GM19043 (cell line): ENCODE measurements around the gene NAALADL2.

Experiments
- ATAC-seq: cut with Tn5 transposase; IDR thresholded peaks from one replicate; pipeline ENCODE4 v1.9.1; 2021; ENCODE audit warnings: low read depth; ENCODE audit not compliant: unreplicated experiment

NAALADL2 gene

DNA sequence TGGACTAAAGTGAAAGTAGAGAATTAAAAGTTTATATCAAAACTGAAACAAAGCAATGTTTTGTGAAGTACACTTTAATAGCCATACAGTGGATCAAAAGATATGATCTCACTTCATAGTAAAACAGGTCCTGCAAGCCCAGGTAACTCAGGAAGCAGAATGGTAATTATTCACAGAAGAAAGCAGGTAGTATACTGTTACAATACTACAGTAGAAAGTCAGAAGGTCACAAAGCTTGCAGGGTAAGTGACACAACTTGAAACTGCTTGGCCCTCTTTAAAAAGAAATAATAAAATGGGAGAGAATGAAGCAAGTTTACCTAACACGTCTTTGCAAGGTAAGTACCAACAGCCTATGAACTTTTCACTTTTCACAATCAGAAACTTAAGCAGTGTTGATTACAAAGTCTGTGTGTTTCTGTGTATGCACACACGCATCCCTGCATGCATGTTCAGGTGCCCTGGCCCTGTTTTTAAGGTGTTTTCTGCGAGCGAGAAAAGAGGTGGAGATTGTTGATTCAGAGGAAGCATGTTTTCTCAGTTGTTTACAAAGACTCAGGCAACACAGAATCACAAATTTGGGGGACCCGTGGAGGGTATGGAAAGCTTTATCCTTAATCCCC, at the start of gene NAALADL2:
Gene NAALADL2, plus strand, starts transcription at position 221 of the 622 bp plus-strand sequence.
- ATAC-seq = no peak

GRCh38 chr3:174810254-174810653, 48.9 kb upstream of the NAALADL2 start:
- ATAC-seq = no peak

GRCh38 chr3:174812172-174812862, 46.8 kb upstream of the NAALADL2 start:
- ATAC-seq = no peak

GRCh38 chr3:174815750-174816149, 43.4 kb upstream of the NAALADL2 start:
- ATAC-seq = no peak

GRCh38 chr3:174820885-174821284, 38.2 kb upstream of the NAALADL2 start:
- no peak for ATAC-seq

- ATAC-seq = no peak
These were observed 37.7 kb upstream of the NAALADL2 start for GRCh38 chr3:174821477-174821876.

DNA sequence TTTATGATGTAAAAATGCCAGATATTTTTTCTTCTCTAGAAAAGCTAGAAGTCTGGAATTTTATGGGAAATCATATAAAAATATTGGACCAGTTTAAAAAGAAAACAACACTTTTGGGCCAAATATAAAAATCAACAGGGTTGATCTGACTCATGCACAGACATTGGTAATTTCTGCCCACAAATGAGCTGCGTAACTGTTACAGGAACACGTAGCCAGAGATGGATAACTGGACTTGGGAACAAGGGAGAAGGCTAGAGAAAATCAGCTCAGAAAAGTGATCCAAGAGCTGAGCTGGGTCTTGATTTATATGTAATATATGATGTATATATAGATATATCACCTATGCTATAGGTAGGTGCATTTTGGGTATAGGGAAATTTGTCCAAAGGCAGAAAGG, 36.8 kb upstream of the NAALADL2 start:
- ATAC-seq = no peak

DNA sequence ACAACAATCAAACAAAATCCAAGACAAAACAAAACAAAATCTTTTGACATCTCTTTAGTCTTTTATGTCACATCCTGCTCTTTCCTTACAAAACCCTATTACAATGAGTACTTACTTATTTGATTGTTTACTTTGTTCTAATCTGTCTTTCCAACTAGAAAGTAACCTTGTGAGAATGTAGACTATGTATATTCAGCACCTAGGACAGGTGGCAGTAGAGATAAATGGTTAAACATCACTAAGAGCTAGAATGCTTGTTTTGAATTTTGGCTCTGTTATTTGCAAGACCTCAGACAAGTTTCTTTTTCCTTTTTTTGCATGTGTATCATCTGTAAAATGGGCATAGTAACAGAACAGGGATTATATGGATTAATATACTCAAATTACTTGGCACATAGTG, 33.1 kb upstream of the NAALADL2 start:
- no peak for ATAC-seq

- ATAC-seq = no peak
These were observed 14.4 kb upstream of the NAALADL2 start for GRCh38 chr3:174844746-174845145.

GRCh38 chr3:174846055-174846454, 13.1 kb upstream of the NAALADL2 start:
- ATAC-seq = no peak

GRCh38 chr3:174854987-174855386, 4.1 kb upstream of the NAALADL2 start:
- ATAC-seq = no peak

DNA sequence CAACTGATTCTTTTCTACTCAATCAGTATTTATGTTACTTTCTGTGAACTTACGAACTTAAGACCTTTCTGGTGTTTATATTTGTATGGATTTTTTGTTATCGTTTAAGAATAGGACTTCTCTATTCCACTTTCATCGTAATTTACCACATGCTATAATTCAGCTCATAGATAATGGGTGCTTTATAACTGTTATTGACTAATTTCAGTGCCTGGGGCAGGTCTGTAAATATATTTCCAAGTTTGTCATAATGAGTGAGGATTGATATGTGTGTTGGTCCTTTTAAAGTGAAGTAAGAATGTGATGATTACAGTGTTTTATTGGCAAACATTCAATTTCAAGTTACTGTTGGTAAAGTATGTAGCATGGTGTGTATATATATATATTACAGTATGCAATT, 1.8 kb upstream of the NAALADL2 start:
- ATAC-seq = no peak

- ATAC-seq = no peak
These were observed 781 bp upstream of the NAALADL2 start for GRCh38 chr3:174858353-174858752.

DNA sequence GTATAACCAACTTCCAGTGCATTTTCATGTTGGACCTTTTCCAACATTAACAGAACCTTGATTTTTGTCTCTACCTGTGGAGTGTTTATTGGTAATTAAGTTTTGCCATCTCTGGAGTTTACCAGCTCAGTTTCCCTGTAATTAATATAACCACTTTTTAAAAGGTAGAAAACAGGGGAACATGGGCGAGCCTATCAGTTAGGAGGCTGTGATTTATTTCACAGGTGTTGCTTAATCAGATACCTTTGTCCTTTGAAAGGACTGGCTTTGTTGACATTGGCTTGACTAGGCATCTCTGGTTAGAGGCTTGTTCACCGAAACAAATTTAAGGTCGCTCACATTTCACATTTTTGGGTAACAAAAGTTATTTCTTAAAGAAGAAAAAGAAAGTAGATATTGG, 622 bp downstream of the NAALADL2 start:
- no peak for ATAC-seq

- no peak for ATAC-seq
These were observed 3.0 kb downstream of the NAALADL2 start for GRCh38 chr3:174862101-174862500.

DNA sequence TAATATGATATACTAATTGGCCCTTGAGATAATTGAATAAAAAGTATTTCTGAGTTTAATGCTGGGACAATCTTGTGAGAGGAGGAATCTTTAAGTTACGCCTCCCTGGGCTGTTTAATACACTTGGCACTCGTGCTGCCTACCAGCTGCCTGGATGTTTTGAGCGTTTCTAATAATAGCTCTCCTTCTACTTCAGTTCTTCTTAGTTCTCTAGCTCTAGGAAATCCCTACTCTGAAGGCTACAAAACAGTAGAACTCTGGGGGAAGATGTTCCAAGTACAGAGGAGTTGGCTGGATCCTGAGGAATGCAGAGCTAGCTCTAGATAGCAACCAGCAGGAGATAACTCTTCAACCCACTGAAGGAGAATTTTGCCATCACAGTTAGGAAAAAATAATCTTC, 3.5 kb downstream of the NAALADL2 start:
- no peak for ATAC-seq

GRCh38 chr3:174863488-174863887, 4.4 kb downstream of the NAALADL2 start:
- ATAC-seq = no peak

DNA sequence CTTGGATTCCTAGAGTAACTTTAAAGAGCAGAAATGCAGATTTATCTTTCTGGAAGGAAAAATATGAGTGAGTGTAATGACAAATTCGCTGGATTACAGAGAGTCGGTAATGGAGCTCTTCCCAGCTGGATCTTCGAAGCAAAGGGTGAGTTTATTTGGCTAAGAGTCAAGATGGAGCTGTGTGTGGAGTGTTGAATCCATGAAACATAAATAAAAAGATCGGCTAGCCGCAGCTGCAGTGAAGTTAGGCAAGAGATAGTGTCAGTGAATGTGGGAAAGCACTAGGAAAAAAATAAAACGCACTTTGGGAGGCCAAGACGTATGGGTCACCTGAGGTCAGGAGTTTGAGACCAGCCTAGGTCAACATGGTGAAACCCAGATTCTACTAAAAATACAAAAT, 10.3 kb downstream of the NAALADL2 start:
- ATAC-seq = no peak

- ATAC-seq = no peak
These were observed 14.9 kb downstream of the NAALADL2 start for GRCh38 chr3:174873832-174874657.

DNA sequence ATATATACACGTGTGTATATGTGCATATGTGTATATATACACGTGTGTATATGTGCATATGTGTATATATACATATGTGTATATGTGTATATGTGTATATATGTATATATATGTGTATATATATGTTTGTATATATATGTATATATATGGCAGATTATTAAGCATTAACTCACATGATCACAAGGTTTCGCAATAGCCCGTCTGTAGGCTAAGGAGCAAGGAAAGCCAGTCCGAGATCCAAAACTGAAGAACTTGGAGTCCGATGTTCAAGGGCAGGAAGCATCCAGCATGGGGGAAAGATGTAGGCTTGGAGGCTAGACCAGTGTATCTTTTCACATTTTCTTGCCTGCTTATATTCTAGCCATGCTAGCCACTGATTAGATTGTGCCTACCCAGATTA, 23.7 kb downstream of the NAALADL2 start:
- ATAC-seq = no peak

DNA sequence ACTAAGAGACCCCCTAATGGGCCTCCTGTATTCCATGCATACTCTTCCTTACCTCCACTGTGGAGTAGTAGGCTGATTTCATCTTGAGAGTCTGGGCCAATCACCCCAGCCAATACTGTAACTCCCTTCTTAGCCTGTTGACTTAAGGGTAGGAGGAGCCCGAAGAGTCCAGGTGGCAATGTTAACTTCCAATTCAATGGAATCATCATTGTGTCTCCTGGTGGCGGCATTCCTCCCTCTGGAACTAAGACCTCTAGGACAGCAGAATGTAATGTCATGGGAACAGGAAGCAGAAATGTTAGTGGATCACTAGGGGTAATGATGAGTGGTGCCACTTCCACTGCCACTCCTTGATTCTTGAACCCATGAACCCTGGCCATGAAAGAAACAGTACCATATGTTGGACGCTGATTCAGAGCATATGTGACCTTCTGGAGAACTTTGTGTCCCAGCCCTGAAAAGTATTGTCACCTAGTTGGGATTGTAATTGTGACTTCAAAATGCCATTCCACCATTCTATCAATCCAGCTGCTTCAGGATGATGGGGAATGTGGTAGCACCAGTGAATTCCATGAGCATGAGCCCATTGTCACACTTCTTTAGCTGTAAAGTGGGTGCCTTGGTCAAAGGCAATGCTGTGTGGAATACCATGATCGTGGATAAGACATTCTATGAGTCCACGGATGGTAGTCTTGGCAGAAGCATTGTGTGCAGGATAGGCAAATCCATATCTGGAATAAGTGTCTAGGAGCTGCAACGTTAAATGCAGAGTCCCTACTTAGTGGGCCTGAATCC, 24.9 kb downstream of the NAALADL2 start:
- ATAC-seq = no peak
